GM21723 (cell line): ENCODE measurements around the gene CROT.
A peak's percentile ranks its signal among the peaks of the same experiment; 100 is the strongest.
"Not testable (repeated sequence)": the region's sequence is repeated elsewhere in the genome, so short reads cannot be mapped to it uniquely, and the experiment has no call there.

Experiments used
- ATAC-seq: cut with Tn5 transposase; IDR thresholded peaks from one replicate; pipeline ENCODE4 v1.9.1; 2021; ENCODE audit warnings: mild to moderate bottlenecking, moderate library complexity; ENCODE audit not compliant: unreplicated experiment

CROT gene

GRCh38 chr7:87345166-87345927, at the start of gene CROT:
Gene CROT (plus strand): TSS chr7:87345664. CDS start chr7:87349069, 3,405 bp downstream.
- ATAC-seq = peak; percentile 98

- ATAC-seq = no peak
These were observed 44.7 kb upstream of the CROT start for GRCh38 chr7:87300756-87301155.

- ATAC-seq = no peak
These were observed 34.6 kb upstream of the CROT start for GRCh38 chr7:87310790-87311419.

- peak; percentile 62 for ATAC-seq
These were observed 33.1 kb upstream of the CROT start for GRCh38 chr7:87312215-87312865.

GRCh38 chr7:87316097-87316700, 29.3 kb upstream of the CROT start:
- ATAC-seq = peak; percentile 85

GRCh38 chr7:87316846-87317552, 28.5 kb upstream of the CROT start:
- ATAC-seq = no peak

GRCh38 chr7:87317691-87318245, 27.7 kb upstream of the CROT start:
- ATAC-seq = no peak

GRCh38 chr7:87318741-87319140, 26.7 kb upstream of the CROT start:
- ATAC-seq = no peak

- ATAC-seq = not testable (repeated sequence)
These were observed 26.3 kb upstream of the CROT start for GRCh38 chr7:87319154-87319581.

- no peak for ATAC-seq
These were observed 22.6 kb upstream of the CROT start for GRCh38 chr7:87322912-87323311.

GRCh38 chr7:87325576-87326370, 19.7 kb upstream of the CROT start:
- no peak for ATAC-seq

- no peak for ATAC-seq
These were observed 17.2 kb upstream of the CROT start for GRCh38 chr7:87328281-87328680.

- no peak for ATAC-seq
These were observed 15.1 kb upstream of the CROT start for GRCh38 chr7:87330316-87330715.

GRCh38 chr7:87330942-87331341, 14.5 kb upstream of the CROT start:
- ATAC-seq = no peak

- ATAC-seq = no peak
These were observed 13.7 kb upstream of the CROT start for GRCh38 chr7:87331687-87332252.

- ATAC-seq = no peak
These were observed 13.1 kb upstream of the CROT start for GRCh38 chr7:87332321-87332720.

- ATAC-seq = no peak
These were observed 9.3 kb upstream of the CROT start for GRCh38 chr7:87336136-87336535.

GRCh38 chr7:87337331-87337730, 8.1 kb upstream of the CROT start:
- no peak for ATAC-seq

GRCh38 chr7:87339373-87339897, 6.0 kb upstream of the CROT start:
- ATAC-seq = no peak
